HepG2 (cell line): ENCODE measurements around the gene C18orf63. TPM values are rescaled to one million over a fixed set of nuclear protein-coding genes. Genes with fewer than 3 reads are reported as not detected.

Experiments
- AKAP8 ChIP-seq: sonication (generic); formaldehyde crosslinking; IDR thresholded peaks from 2 replicates; pipeline ENCODE4 v1.5.1; 2020; ENCODE audit warnings: mild to moderate bottlenecking, missing genetic modification reagents
- BCLAF1 ChIP-seq: fragments of 450-650 bp; IDR thresholded peaks from 2 replicates; pipeline ENCODE4 v1.6.1; 2017; ENCODE audit warnings: mild to moderate bottlenecking
- FOXO1 ChIP-seq: sonication (generic); formaldehyde crosslinking; IDR thresholded peaks from 2 replicates; pipeline ENCODE4 v1.4.0; 2020; ENCODE audit warnings: missing genetic modification reagents
- HNF1A ChIP-seq, 2 experiments: sonication (generic) in 1 of 2; formaldehyde crosslinking in 1 of 2; IDR thresholded peaks; 2 replicates each; pipeline versions ENCODE4 v1.4.0 to v1.6.1; 2016 to 2020; ENCODE audit warnings: borderline replicate concordance in 1 of 2, low read depth in 1 of 2, mild to moderate bottlenecking in 1 of 2, missing genetic modification reagents in 1 of 2
- MTERF4 ChIP-seq: sonication (generic); formaldehyde crosslinking; IDR thresholded peaks from 2 replicates; pipeline ENCODE4 v1.8.0; 2023; ENCODE audit warnings: mild to moderate bottlenecking, missing genetic modification reagents
- PAF1 ChIP-seq: IDR thresholded peaks from 2 replicates; pipeline ENCODE4 v1.6.1; 2016; ENCODE audit warnings: missing genetic modification reagents, missing compliant biosample characterization
- PHF21A ChIP-seq: sonication (generic); formaldehyde crosslinking; IDR thresholded peaks from 2 replicates; pipeline ENCODE4 v1.5.0; 2020; ENCODE audit warnings: mild to moderate bottlenecking, missing genetic modification reagents
- RAD51 ChIP-seq: fragments of 450-650 bp; IDR thresholded peaks from 2 replicates; pipeline ENCODE4 v1.6.1; 2016; ENCODE audit warnings: borderline replicate concordance
- SAFB2 ChIP-seq: sonication (generic); formaldehyde crosslinking; IDR thresholded peaks from 2 replicates; pipeline ENCODE4 v1.5.1; 2020; ENCODE audit warnings: missing genetic modification reagents, low read depth, mild to moderate bottlenecking, borderline replicate concordance
- SATB2 ChIP-seq: sonication (generic); formaldehyde crosslinking; IDR thresholded peaks from 2 replicates; pipeline ENCODE4 v1.5.0; 2020; ENCODE audit warnings: missing genetic modification reagents
- SRSF9 ChIP-seq: fragments of 200-400 bp; formaldehyde crosslinking; IDR thresholded peaks from 2 replicates; pipeline ENCODE4 v1.6.1; 2018; ENCODE audit warnings: borderline replicate concordance, mild to moderate bottlenecking, low read depth, low read length; ENCODE audit not compliant: insufficient read depth, poor library complexity, severe bottlenecking
- TEAD3 ChIP-seq: optimal IDR thresholded peaks from 2 replicates; pipeline ENCODE3; 2016; ENCODE audit warnings: borderline replicate concordance
- THYN1 ChIP-seq: sonication (generic); formaldehyde crosslinking; IDR thresholded peaks from 2 replicates; pipeline ENCODE4 v1.8.1; 2023; ENCODE audit warnings: low read depth, mild to moderate bottlenecking, moderate library complexity, missing genetic modification reagents, borderline replicate concordance
- ZBTB10 ChIP-seq: sonication (generic); formaldehyde crosslinking; IDR thresholded peaks from 2 replicates; pipeline ENCODE4 v1.4.0; 2020; ENCODE audit warnings: missing genetic modification reagents, borderline replicate concordance
- ZBTB8A ChIP-seq: sonication (generic); formaldehyde crosslinking; IDR thresholded peaks from 2 replicates; pipeline ENCODE4 v1.4.0; 2020; ENCODE audit warnings: mild to moderate bottlenecking, low read depth, missing genetic modification reagents, borderline replicate concordance
- ZKSCAN5 ChIP-seq: sonication (generic); formaldehyde crosslinking; IDR thresholded peaks from 2 replicates; pipeline ENCODE4 v1.5.1; 2020; ENCODE audit warnings: mild to moderate bottlenecking, missing genetic modification reagents
- ZNF138 ChIP-seq: sonication (generic); formaldehyde crosslinking; IDR thresholded peaks from 2 replicates; pipeline ENCODE4 v1.5.0; 2020; ENCODE audit warnings: mild to moderate bottlenecking, low read depth, missing genetic modification reagents
- polyA plus RNA-seq, 8 experiments: library from polyadenylated mRNA; depleted of rRNA in 3 of 8; stranded (reverse) in 7 of 8; unstranded in 1 of 8; fragments of >200 nt; fragmentation: Illumina TruSeq in 4 of 8; extraction: Trizol in 4 of 8; gene quantifications; 2 replicates each; pipeline versions ENCODE4 v1.2.1 to v1.2.3, GENCODE V29; 2011 to 2016; ENCODE audit warnings: low read depth in 4 of 8, missing spikeins in 1 of 8, mixed read lengths in 1 of 8; ENCODE audit not compliant: insufficient read depth in 1 of 8
- total RNA-seq, 5 experiments: library from RNA; depleted of rRNA; stranded (reverse); fragments of >200 nt; fragmentation: Illumina TruSeq; extraction: Trizol; gene quantifications; 2 replicates each; pipeline ENCODE4 v1.2.3, GENCODE V29; 2016; ENCODE audit warnings: low read depth in 1 of 5

C18orf63 gene
- total and polyA plus RNA-seq, 2 of the 13 experiments (the other 11 are each of a cell fraction or from before 2014, with no cell fraction given), result 0.01 TPM; not detected in 1

GRCh38 chr18:74368901-74369705 lies 53.5 kb downstream of the C18orf63 start (continued):
- TF ChIP-seq ZKSCAN5 (CRISPR knock-in tag) (no peak), TEAD3 (CRISPR knock-in tag) (no peak), RAD51 (no peak), PAF1 (CRISPR knock-in tag) (no peak), FOXO1 (CRISPR knock-in tag) (peak; percentile 51), PHF21A (CRISPR knock-in tag) (peak; percentile 77), ZBTB8A (no peak), ZBTB10 (no peak; the same call in 1 of the 2 replicates), ZNF138 (CRISPR knock-in tag) (no peak), BCLAF1 (no peak), SAFB2 (CRISPR knock-in tag) (no peak), HNF1A (IDR thresholded peaks at IDR 0.05; ENCODE audit: low read depth) (no peak), HNF1A (CRISPR knock-in tag; IDR thresholded peaks at IDR 0.05; ENCODE audit: borderline replicate concordance) (no peak), THYN1 (no peak), MTERF4 (CRISPR knock-in tag) (no peak), AKAP8 (CRISPR knock-in tag) (no peak), SRSF9 (no peak), SATB2 (CRISPR knock-in tag) (no peak)
